Liver (tissue), 9 donors: ENCODE measurements around the gene WNT11. TPM values are rescaled to one million over a fixed set of nuclear protein-coding genes. Genes with fewer than 3 reads are reported as not detected.
A peak's percentile ranks its signal among the peaks of the same experiment; 100 is the strongest.

Source experiments
- DNase-seq: peaks from one replicate; pipeline ENCODE4 v3.0.0-alpha.2; 2017; ENCODE audit warnings: low spot score
- H3K27ac ChIP-seq, 2 donors: one replicate each; pipeline ENCODE4 v1.7.0; 2013; ENCODE audit warnings: inconsistent platforms in 2 of 2, low read length in 2 of 2, control low read depth in 1 of 2, low read depth in 1 of 2, mild to moderate bottlenecking in 1 of 2
- H3K27me3 ChIP-seq, 4 donors: one replicate each; pipeline versions ENCODE4 v1.6.1 to v1.7.0; 2013; ENCODE audit warnings: low read length in 3 of 4, inconsistent platforms in 1 of 4, mild to moderate bottlenecking in 1 of 4, moderate library complexity in 1 of 4; ENCODE audit not compliant: control insufficient read depth in 4 of 4, insufficient read depth in 4 of 4
- H3K36me3 ChIP-seq, 4 donors: one replicate each; pipeline versions ENCODE4 v1.6.1 to v1.7.0; 2013; ENCODE audit warnings: low read length in 3 of 4, mild to moderate bottlenecking in 3 of 4, low read depth in 1 of 4, moderate library complexity in 1 of 4; ENCODE audit not compliant: control insufficient read depth in 4 of 4, insufficient read depth in 3 of 4
- H3K4me1 ChIP-seq, 4 donors: one replicate each; pipeline versions ENCODE4 v1.6.1 to v1.7.0; 2013; ENCODE audit warnings: low read length in 3 of 4, mild to moderate bottlenecking in 3 of 4, moderate library complexity in 1 of 4; ENCODE audit not compliant: control insufficient read depth in 4 of 4, insufficient read depth in 4 of 4
- H3K4me3 ChIP-seq, 3 donors: one replicate each; pipeline versions ENCODE4 v1.6.1 to v1.7.0; 2013; ENCODE audit warnings: low read length in 3 of 3, control low read depth in 1 of 3, low read depth in 1 of 3, mild to moderate bottlenecking in 1 of 3
- H3K9ac ChIP-seq, 2 donors: one replicate each; pipeline ENCODE4 v1.7.0; 2013; ENCODE audit warnings: low read length in 2 of 2, mild to moderate bottlenecking in 2 of 2, moderate library complexity in 2 of 2, control low read depth in 1 of 2, low read depth in 1 of 2
- H3K9me3 ChIP-seq, 4 donors: one replicate each; pipeline versions ENCODE4 v1.6.1 to v1.7.0; 2013; ENCODE audit warnings: low read length in 3 of 4; ENCODE audit not compliant: control insufficient read depth in 4 of 4
- ATF3 ChIP-seq: IDR thresholded peaks from 2 replicates; pipeline ENCODE4 v1.6.1; 2016; ENCODE audit warnings: antibody characterized with exemption
- EGR1 ChIP-seq, 2 donors: IDR thresholded peaks; 2 replicates each; pipeline ENCODE4 v1.6.1; 2016 to 2018; ENCODE audit warnings: antibody characterized with exemption in 2 of 2, low read depth in 2 of 2
- FOXA1 ChIP-seq: IDR thresholded peaks from 2 replicates; pipeline ENCODE4 v1.6.1; 2016; ENCODE audit warnings: antibody characterized with exemption
- FOXA2 ChIP-seq: IDR thresholded peaks from 2 replicates; pipeline ENCODE4 v1.6.1; 2016; ENCODE audit warnings: antibody characterized with exemption
- GABPA ChIP-seq, 2 donors: IDR thresholded peaks in 1 of 2; conservative IDR thresholded peaks in 1 of 2; 2 replicates each; pipeline ENCODE4 v1.6.1; 2016; ENCODE audit warnings: antibody characterized with exemption in 2 of 2, mild to moderate bottlenecking in 1 of 2, moderate library complexity in 1 of 2
- HNF4A ChIP-seq, 2 donors: conservative IDR thresholded peaks; 2 replicates each; pipeline ENCODE4 v1.6.1; 2016; ENCODE audit warnings: antibody characterized with exemption in 2 of 2, mild to moderate bottlenecking in 2 of 2
- HNF4G ChIP-seq: IDR thresholded peaks from 2 replicates; pipeline ENCODE4 v1.6.1; 2016; ENCODE audit warnings: antibody characterized with exemption
- JUND ChIP-seq, 2 donors: IDR thresholded peaks; 2 replicates each; pipeline ENCODE4 v1.6.1; 2016; ENCODE audit warnings: antibody characterized with exemption in 2 of 2
- MAX ChIP-seq: IDR thresholded peaks from 2 replicates; pipeline ENCODE4 v1.6.1; 2016; ENCODE audit warnings: antibody characterized with exemption
- NR2F2 ChIP-seq: IDR thresholded peaks from 2 replicates; pipeline ENCODE4 v1.6.1; 2016; ENCODE audit warnings: antibody characterized with exemption
- RAD21 ChIP-seq, 2 donors: IDR thresholded peaks; 2 replicates each; pipeline ENCODE4 v1.6.1; 2016; ENCODE audit warnings: antibody characterized with exemption in 2 of 2, mild to moderate bottlenecking in 2 of 2
- RXRA ChIP-seq, 2 donors: IDR thresholded peaks; 2 replicates each; pipeline ENCODE4 v1.6.1; 2017 to 2018; ENCODE audit warnings: antibody characterized with exemption in 2 of 2, mild to moderate bottlenecking in 1 of 2
- SP1 ChIP-seq: IDR thresholded peaks from 2 replicates; pipeline ENCODE4 v1.6.1; 2018; ENCODE audit warnings: antibody characterized with exemption, mild to moderate bottlenecking
- TAF1 ChIP-seq: conservative IDR thresholded peaks from 2 replicates; pipeline ENCODE4 v1.6.1; 2016; ENCODE audit warnings: antibody characterized with exemption, mild to moderate bottlenecking
- YY1 ChIP-seq: IDR thresholded peaks from 2 replicates; pipeline ENCODE4 v1.6.1; 2016; ENCODE audit warnings: antibody characterized with exemption, mild to moderate bottlenecking
- ZBTB33 ChIP-seq: IDR thresholded peaks from 2 replicates; pipeline ENCODE4 v1.6.1; 2016; ENCODE audit warnings: antibody characterized with exemption
- WGBS: extraction: QIAGEN DNeasy Blood & Tissue Kit; methylation state at CpG from one replicate; pipeline ENCODE4 v1.1.7; 2013; 5-methylcytosine and 5-hydroxymethylcytosine counted together
- polyA plus RNA-seq, 2 donors: library from polyadenylated mRNA; stranded (reverse) in 1 of 2; unstranded in 1 of 2; fragments of 200-250 nt in 1 of 2; fragments of >200 nt in 1 of 2; fragmentation: Nextera tagmentation in 1 of 2; extraction: Ambion mirVana in 1 of 2; gene quantifications; one replicate each; pipeline versions ENCODE4 v1.2.1 to v1.2.3, GENCODE V29; 2013 to 2015
- total RNA-seq, 2 donors: library from RNA; depleted of rRNA; stranded (reverse); fragments of >200 nt; gene quantifications; one replicate each; pipeline ENCODE4 v1.2.3, GENCODE V29; 2014
- donor health status: healthy.
- donor health status: healthy.
- donor health status: healthy.
- donor health status: healthy.
- donor health status: healthy.

The WNT11 gene
- total and polyA plus RNA-seq, 4 donors, result 1.1 to 4.8 (median 2.5) TPM

- no peaks in the 10 kb centered on the region for H3K36me3 ChIP-seq
- peak; percentile 53 for DNase-seq
- H3K9ac ChIP-seq, result no peak overlapping the region
- H3K4me1 ChIP-seq, result peaks cover 0 to 20% (median 7%) of the 10 kb centered on the region in 4 donors
- H3K27me3 ChIP-seq, result no peaks in the 10 kb centered on the region
- no peak overlapping the region for H3K27ac ChIP-seq
- no peak overlapping the region for H3K4me3 ChIP-seq
- no peaks in the 10 kb centered on the region for H3K9me3 ChIP-seq
- TF ChIP-seq HNF4A (conservative IDR thresholded peaks at IDR 0.05) (no peak), YY1 (no peak), HNF4G (no peak), TAF1 (no peak), ATF3 (no peak), NR2F2 (no peak), JUND (IDR thresholded peaks at IDR 0.05) (no peak), RXRA (IDR thresholded peaks at IDR 0.05) (no peak), SP1 (no peak), RAD21 (IDR thresholded peaks at IDR 0.05) (no peak)
- WGBS, result 77% methylated on average over 11 of the region's 11 CpGs
Measured at GRCh38 chr11:76239483-76240160, 33.3 kb upstream of the WNT11 start.

- no peak for TF ChIP-seq FOXA1
- TF ChIP-seq HNF4A (conservative IDR thresholded peaks at IDR 0.05), result no peak
- no peak for TF ChIP-seq JUND (IDR thresholded peaks at IDR 0.05)
- no peak for TF ChIP-seq MAX
- no peak for TF ChIP-seq SP1
- TF ChIP-seq EGR1 (IDR thresholded peaks at IDR 0.05; ENCODE audit: low read depth in 2 of 2), result no peak
- TF ChIP-seq ZBTB33, result no peak
- TF ChIP-seq FOXA2, result no peak
- TF ChIP-seq RAD21 (IDR thresholded peaks at IDR 0.05), result no peak
- no peak for TF ChIP-seq GABPA (IDR thresholded peaks at IDR 0.05 in 1 of 2, conservative IDR thresholded peaks at IDR 0.05 in 1 of 2)
- TF ChIP-seq NR2F2, result no peak
- no peak for TF ChIP-seq TAF1
- peaks cover 0 to 21% (median 7%) of the 10 kb centered on the region in 4 donors for H3K4me1 ChIP-seq
- H3K27ac ChIP-seq, result no peak overlapping the region
- H3K4me3 ChIP-seq, result no peak overlapping the region
- no peak overlapping the region for H3K9ac ChIP-seq
- 84% methylated on average over 6 of the region's 6 CpGs for WGBS
- no peaks in the 10 kb centered on the region for H3K27me3 ChIP-seq
- no peaks in the 10 kb centered on the region for H3K9me3 ChIP-seq
- DNase-seq, result no peak
- H3K36me3 ChIP-seq, result no peaks in the 10 kb centered on the region
Measured at GRCh38 chr11:76238551-76238950, 32.2 kb upstream of the WNT11 start.

- no peaks in the 10 kb centered on the region for H3K9me3 ChIP-seq
- H3K27ac ChIP-seq, result no peak overlapping the region
- no peaks in the 10 kb centered on the region for H3K27me3 ChIP-seq
- TF ChIP-seq NR2F2, result no peak
- peak in 1 of 2 donors; percentile 10 for TF ChIP-seq RAD21 (IDR thresholded peaks at IDR 0.05)
- no peak for DNase-seq
- H3K4me3 ChIP-seq, result no peak overlapping the region
- H3K36me3 ChIP-seq, result no peaks in the 10 kb centered on the region
- no peak overlapping the region for H3K9ac ChIP-seq
- peaks cover 0 to 21% (median 7%) of the 10 kb centered on the region in 4 donors for H3K4me1 ChIP-seq
Measured at GRCh38 chr11:76237914-76238313, 31.6 kb upstream of the WNT11 start.
